T-helper 2 cell (primary cell): Measurements from ENCODE around the gene S100A1.
"Not testable (repeated sequence)": the region's sequence is repeated elsewhere in the genome, so short reads cannot be mapped to it uniquely, and the experiment has no call there.

Experiments used
- DNase-seq, 5 experiments: peaks; one replicate each; pipeline versions ENCODE4 v3.0.0 to v3.0.0-alpha.2; 2012 to 2022
- total RNA-seq, 2 donors: gene quantifications; one replicate each; lab custom pipeline; 2026; lab: John Stamatoyannopoulos, UW

S100A1 gene
- 0 to 0.07 reads per million in 2 donors for total RNA-seq

GRCh38 chr1:153627715-153628626, at the start of gene S100A1:
TSS of gene S100A1 (plus strand) at chr1:153628434. CDS start at chr1:153630522, 2,088 bp downstream.
- no peak for DNase-seq

- no peak for DNase-seq
Observed at GRCh38 chr1:153578490-153578889, 49.7 kb upstream of the S100A1 start.

- no peak for DNase-seq
Observed at GRCh38 chr1:153578936-153579335, 49.3 kb upstream of the S100A1 start.

GRCh38 chr1:153582836-153583235, 45.4 kb upstream of the S100A1 start:
- DNase-seq, result not testable (repeated sequence)

GRCh38 chr1:153583514-153583913, 44.7 kb upstream of the S100A1 start:
- not testable (repeated sequence) for DNase-seq

- DNase-seq, result no peak
Observed at GRCh38 chr1:153583976-153584375, 44.3 kb upstream of the S100A1 start.

GRCh38 chr1:153585006-153585405, 43.2 kb upstream of the S100A1 start:
- no peak for DNase-seq

- no peak for DNase-seq
Observed at GRCh38 chr1:153586347-153586746, 41.9 kb upstream of the S100A1 start.

- DNase-seq, result no peak
Observed at GRCh38 chr1:153587314-153587713, 40.9 kb upstream of the S100A1 start.

- not testable (repeated sequence) for DNase-seq
Observed at GRCh38 chr1:153588033-153588432, 40.2 kb upstream of the S100A1 start.

- DNase-seq, result no peak
Observed at GRCh38 chr1:153588482-153588881, 39.8 kb upstream of the S100A1 start.

- no peak for DNase-seq
Observed at GRCh38 chr1:153592748-153593147, 35.5 kb upstream of the S100A1 start.

- DNase-seq, result peak in 1 of 5 experiments; percentile 65
Observed at GRCh38 chr1:153597206-153597605, 31.0 kb upstream of the S100A1 start.

GRCh38 chr1:153598309-153599172, 29.7 kb upstream of the S100A1 start:
- peak in 1 of 5 experiments; percentile 47 for DNase-seq

- DNase-seq, result no peak
Observed at GRCh38 chr1:153599847-153600246, 28.4 kb upstream of the S100A1 start.

- no peak for DNase-seq
Observed at GRCh38 chr1:153602749-153603148, 25.5 kb upstream of the S100A1 start.

GRCh38 chr1:153606194-153606593, 22.0 kb upstream of the S100A1 start:
- no peak for DNase-seq

GRCh38 chr1:153607381-153607780, 20.9 kb upstream of the S100A1 start:
- DNase-seq, result no peak

- DNase-seq, result no peak
Observed at GRCh38 chr1:153608089-153608682, 20.0 kb upstream of the S100A1 start.

- no peak for DNase-seq
Observed at GRCh38 chr1:153608742-153609584, 19.3 kb upstream of the S100A1 start.

GRCh38 chr1:153609585-153609907, 18.7 kb upstream of the S100A1 start:
- no peak for DNase-seq

GRCh38 chr1:153610334-153610733, 17.9 kb upstream of the S100A1 start:
- DNase-seq, result no peak
